Mesendoderm (in vitro differentiated cells): Measurements from ENCODE around the gene MMP25.

Source experiments
- DNase-seq: peaks from one replicate; pipeline ENCODE4 v3.0.0; 2013
- H2AK5ac ChIP-seq: 2 replicates; pipeline ENCODE4 v1.6.1; 2013; ENCODE audit warnings: low read length, inconsistent platforms
- H2BK120ac ChIP-seq: 2 replicates; pipeline ENCODE4 v1.6.1; 2013; ENCODE audit warnings: low read depth, mild to moderate bottlenecking, low read length, moderate library complexity, mixed read lengths
- H2BK15ac ChIP-seq: replicated peaks from 2 replicates; pipeline ENCODE4 v1.6.1; 2013; ENCODE audit warnings: low read depth, mild to moderate bottlenecking, moderate library complexity
- H2BK5ac ChIP-seq: 2 replicates; pipeline ENCODE4 v1.6.1; 2013; ENCODE audit warnings: low read length, inconsistent platforms
- H3K18ac ChIP-seq: 2 replicates; pipeline ENCODE4 v1.6.1; 2013; ENCODE audit warnings: mild to moderate bottlenecking, low read length, mixed read lengths
- H3K23ac ChIP-seq: one replicate; pipeline ENCODE4 v1.6.1; 2013; ENCODE audit warnings: low read length
- H3K27ac ChIP-seq: 2 replicates; pipeline ENCODE4 v1.5.1; 2013; ENCODE audit warnings: low read depth, mild to moderate bottlenecking, inconsistent platforms, low read length, moderate library complexity
- H3K27me3 ChIP-seq: 2 replicates; pipeline ENCODE4 v1.6.1; 2013; ENCODE audit warnings: low read length, control low read depth, mild to moderate bottlenecking, inconsistent platforms; ENCODE audit not compliant: insufficient read depth, poor library complexity
- H3K36me3 ChIP-seq: 2 replicates; pipeline ENCODE4 v1.6.1; 2013; ENCODE audit warnings: low read length, inconsistent platforms; ENCODE audit not compliant: control insufficient read depth, insufficient read depth
- H3K4ac ChIP-seq: one replicate; pipeline ENCODE4 v1.6.1; 2013; ENCODE audit warnings: low read depth, mild to moderate bottlenecking, low read length, moderate library complexity
- H3K4me1 ChIP-seq: 2 replicates; pipeline ENCODE4 v1.6.1; 2013; ENCODE audit warnings: low read depth, low read length, inconsistent platforms; ENCODE audit not compliant: control insufficient read depth
- H3K4me2 ChIP-seq: 2 replicates; pipeline ENCODE4 v1.6.1; 2013; ENCODE audit warnings: low read length
- H3K4me3 ChIP-seq: 2 replicates; pipeline ENCODE4 v1.5.1; 2013; ENCODE audit warnings: mild to moderate bottlenecking, low read length
- H3K56ac ChIP-seq: one replicate; pipeline ENCODE4 v1.6.1; 2013; ENCODE audit warnings: low read length
- H3K79me1 ChIP-seq: 2 replicates; pipeline ENCODE4 v1.6.1; 2013; ENCODE audit warnings: low read length, inconsistent platforms
- H3K79me2 ChIP-seq: 2 replicates; pipeline ENCODE4 v1.6.1; 2013; ENCODE audit warnings: mild to moderate bottlenecking, low read length; ENCODE audit not compliant: control insufficient read depth, insufficient read depth
- H3K9ac ChIP-seq: 2 replicates; pipeline ENCODE4 v1.6.1; 2013; ENCODE audit warnings: low read length, inconsistent platforms
- H4K5ac ChIP-seq: one replicate; pipeline ENCODE4 v1.6.1; 2013; ENCODE audit warnings: low read length
- H4K8ac ChIP-seq: one replicate; pipeline ENCODE4 v1.6.1; 2013; ENCODE audit warnings: low read depth, mild to moderate bottlenecking, control low read depth, low read length, moderate library complexity
- WGBS: extraction: QIAGEN DNeasy Blood & Tissue Kit; methylation state at CpG from one replicate; pipeline ENCODE4 v1.1.7; 2013; ENCODE audit warnings: low lambda C conversion rate, missing lambda C conversion rate; ENCODE audit not compliant: insufficient coverage; ENCODE audit errors: extremely low coverage; 5-methylcytosine and 5-hydroxymethylcytosine counted together

The MMP25 gene

DNA sequence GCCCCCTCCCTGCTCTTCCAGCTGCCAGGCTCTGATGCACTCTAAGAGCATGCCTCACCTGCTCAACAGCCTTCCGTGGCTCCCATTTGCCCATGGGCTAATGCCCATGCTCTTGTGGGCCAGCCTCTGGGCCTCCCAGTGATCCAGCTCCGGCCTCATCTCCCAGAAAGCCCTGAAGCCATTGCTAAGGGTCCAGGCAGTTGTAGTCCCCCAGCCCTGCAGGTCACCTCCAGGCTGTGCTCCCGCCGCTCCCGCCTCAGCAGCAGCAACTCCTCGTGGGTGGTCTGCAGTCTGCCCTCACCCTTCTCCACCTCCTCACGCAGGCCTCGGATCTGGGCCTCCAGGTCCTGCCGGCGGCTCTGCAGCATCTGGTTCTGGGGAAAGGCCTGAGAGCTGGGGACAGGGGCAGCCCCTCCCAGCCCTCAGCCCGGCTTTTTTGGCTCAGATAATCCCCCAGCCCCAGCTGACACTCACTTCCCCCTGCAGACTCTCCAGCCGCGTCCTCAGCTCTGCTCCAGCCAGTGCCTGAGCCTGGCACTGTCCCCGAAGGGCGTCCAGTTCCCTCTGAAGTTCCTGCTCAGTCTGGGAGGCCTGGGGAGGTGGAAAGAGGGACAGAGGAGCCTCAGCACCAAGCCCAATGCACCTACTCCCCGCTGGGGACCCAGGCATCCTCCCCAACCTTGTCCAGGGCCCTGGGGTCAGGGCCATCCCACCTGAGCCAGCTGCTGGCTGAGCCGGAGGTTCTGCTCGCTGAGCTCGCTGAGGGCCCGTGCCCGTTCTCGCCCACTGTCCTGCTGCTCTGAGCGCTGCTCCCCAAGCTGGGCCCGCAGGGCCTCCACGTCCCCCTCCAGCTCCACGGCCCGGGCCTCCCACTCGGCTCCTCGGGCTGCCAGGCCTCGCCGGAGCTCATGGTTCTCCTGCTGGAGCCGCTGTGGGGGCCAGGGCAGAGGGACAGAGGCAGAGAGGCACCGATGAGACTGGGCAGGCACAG, 15.8 kb upstream of the MMP25 start:
- H3K27me3 ChIP-seq, result no peaks in the 10 kb centered on the region
- no peak overlapping the region for H3K23ac ChIP-seq
- H3K4me3 ChIP-seq, result no peak overlapping the region
- DNase-seq, result no peak
- H3K4me1 ChIP-seq, result no peaks in the 10 kb centered on the region
- no peak overlapping the region for H2BK5ac ChIP-seq
- H2BK15ac ChIP-seq, result no peak overlapping the region
- H3K56ac ChIP-seq, result no peak overlapping the region
- no peak overlapping the region for H3K4ac ChIP-seq
- no peak overlapping the region for H2BK120ac ChIP-seq
- H3K79me1 ChIP-seq, result no peaks in the 10 kb centered on the region
- H3K27ac ChIP-seq, result no peak overlapping the region
- peaks cover 8% of the 10 kb centered on the region for H3K36me3 ChIP-seq
- no peak overlapping the region for H2AK5ac ChIP-seq
- no peak overlapping the region for H4K8ac ChIP-seq
- WGBS, result no CpG with 5 or more reads among the region's 33 CpGs
- H3K18ac ChIP-seq, result no peak overlapping the region
- H4K5ac ChIP-seq, result no peak overlapping the region
- no peaks in the 10 kb centered on the region for H3K79me2 ChIP-seq
- no peak overlapping the region for H3K4me2 ChIP-seq
- no peak overlapping the region for H3K9ac ChIP-seq

DNA sequence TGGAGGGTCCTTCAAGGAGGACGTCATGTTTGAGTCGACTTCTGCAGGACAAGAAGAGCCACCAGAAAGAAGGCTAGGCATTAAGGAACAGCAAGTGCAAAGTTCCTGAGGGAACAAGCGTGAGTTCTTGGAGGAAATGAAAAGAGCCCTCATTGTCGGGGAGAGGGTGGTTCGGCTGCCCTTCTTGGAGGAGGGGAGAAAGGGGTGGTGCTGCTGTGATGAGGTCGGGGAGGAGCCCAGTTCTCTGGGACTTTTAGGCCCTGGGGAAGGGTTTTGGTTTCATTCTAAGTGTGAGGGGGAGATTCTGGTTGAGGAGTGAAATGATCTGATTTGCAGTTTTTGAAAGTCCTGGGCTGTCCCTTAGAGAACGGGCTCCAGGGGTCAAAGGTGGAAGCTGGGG, 13.7 kb upstream of the MMP25 start:
- Histone ChIP-seq H3K18ac (no peak overlapping the region), H3K56ac (no peak overlapping the region), H3K4me3 (no peak overlapping the region), H3K4ac (no peak overlapping the region), H2AK5ac (no peak overlapping the region), H3K79me2 (no peaks in the 10 kb centered on the region), H4K8ac (no peak overlapping the region), H3K27ac (no peak overlapping the region), H3K4me1 (no peaks in the 10 kb centered on the region), H3K36me3 (no peaks in the 10 kb centered on the region), H2BK120ac (no peak overlapping the region), H2BK15ac (no peak overlapping the region), H3K23ac (no peak overlapping the region), H3K27me3 (no peaks in the 10 kb centered on the region), H3K9ac (no peak overlapping the region), H4K5ac (no peak overlapping the region), H3K4me2 (no peak overlapping the region), H2BK5ac (no peak overlapping the region), H3K79me1 (no peaks in the 10 kb centered on the region)
- WGBS, result no CpG with 5 or more reads among the region's 7 CpGs
- no peak for DNase-seq

DNA sequence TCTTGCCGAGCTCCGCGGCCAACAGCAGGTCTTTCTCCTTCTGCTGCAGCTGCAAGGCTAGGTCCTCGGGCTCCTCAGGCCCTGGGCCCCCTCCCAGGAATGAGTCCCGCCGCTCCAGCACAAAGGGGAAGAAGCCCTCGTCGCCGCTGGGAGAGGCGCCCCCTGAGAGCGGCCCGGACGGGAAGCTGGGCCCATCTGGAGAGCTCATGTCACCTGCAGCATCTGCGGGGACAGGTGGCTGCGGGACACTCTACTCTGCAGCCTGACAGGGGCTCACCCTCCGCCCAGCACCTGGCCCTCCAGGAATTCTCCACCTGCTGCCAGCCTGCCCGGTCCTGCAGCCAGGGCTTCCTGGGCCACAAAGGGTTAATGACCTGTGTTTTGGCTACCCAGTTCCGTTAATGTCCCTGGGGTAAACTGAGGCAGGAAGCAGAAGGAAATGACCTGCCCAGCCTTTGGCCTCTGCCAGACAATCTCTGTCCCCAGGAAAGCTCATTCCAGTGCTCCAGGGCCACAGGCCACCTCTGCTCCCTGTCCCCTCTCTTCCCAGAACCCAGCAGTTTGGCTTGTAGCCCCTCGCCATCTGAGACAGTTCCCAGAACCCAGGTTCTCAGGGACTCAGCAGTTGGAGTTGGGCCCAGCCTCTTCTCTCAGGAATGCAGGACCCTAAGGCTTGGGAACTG, 10.9 kb upstream of the MMP25 start:
- no peak overlapping the region for H3K27ac ChIP-seq
- H3K79me1 ChIP-seq, result no peaks in the 10 kb centered on the region
- no peak for DNase-seq

DNA sequence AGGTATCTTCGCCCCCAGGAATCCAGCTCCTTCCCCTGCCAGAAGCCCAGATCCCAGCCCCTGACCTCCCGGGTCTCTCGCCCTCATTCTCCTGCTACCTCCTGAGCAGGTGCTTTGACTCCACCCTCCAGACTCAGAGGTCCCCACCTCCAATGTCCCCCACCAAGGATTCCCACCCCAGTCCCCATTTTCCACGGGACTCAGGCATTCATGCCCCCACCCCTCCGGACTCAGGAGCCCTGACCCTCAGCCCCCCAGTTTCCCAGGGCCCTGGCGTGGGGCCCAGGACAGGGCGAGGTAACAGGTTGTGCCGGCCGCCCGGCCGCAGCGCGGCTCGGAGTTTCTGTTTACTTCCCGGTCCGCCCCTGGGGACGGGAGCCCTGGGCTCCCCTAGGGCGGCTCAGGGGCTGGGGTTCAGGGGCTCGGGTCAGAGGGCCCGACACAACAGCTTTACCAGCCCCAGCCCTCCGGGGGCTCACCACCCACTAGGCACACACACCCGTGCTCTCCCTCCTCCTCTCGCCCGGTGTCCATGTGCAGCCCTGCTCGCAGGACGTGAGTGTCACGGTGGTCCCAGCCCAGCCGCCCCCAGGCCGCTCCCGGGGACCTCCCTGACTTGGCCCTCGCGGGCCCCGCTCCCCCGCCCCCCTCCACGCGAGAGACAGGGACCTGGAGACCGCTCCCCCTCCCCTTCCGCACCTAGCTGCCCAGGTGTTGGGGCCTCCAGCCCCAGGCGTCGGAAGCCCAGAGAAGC, 10.2 kb upstream of the MMP25 start:
- no peak overlapping the region for H3K23ac ChIP-seq

More for the DNA sequence above, 10.9 kb upstream of the MMP25 start:
- Histone ChIP-seq H3K18ac (no peak overlapping the region), H3K27me3 (no peaks in the 10 kb centered on the region), H3K4me1 (no peaks in the 10 kb centered on the region), H4K8ac (no peak overlapping the region), H3K9ac (no peak overlapping the region), H3K4ac (no peak overlapping the region), H4K5ac (no peak overlapping the region), H3K56ac (no peak overlapping the region), H3K4me3 (no peak overlapping the region), H3K4me2 (no peak overlapping the region), H2BK120ac (no peak overlapping the region), H3K23ac (no peak overlapping the region), H2BK15ac (no peak overlapping the region), H3K36me3 (no peaks in the 10 kb centered on the region), H2BK5ac (no peak overlapping the region), H3K79me2 (no peaks in the 10 kb centered on the region), H2AK5ac (no peak overlapping the region)
- WGBS, result no CpG with 5 or more reads among the region's 19 CpGs

DNA sequence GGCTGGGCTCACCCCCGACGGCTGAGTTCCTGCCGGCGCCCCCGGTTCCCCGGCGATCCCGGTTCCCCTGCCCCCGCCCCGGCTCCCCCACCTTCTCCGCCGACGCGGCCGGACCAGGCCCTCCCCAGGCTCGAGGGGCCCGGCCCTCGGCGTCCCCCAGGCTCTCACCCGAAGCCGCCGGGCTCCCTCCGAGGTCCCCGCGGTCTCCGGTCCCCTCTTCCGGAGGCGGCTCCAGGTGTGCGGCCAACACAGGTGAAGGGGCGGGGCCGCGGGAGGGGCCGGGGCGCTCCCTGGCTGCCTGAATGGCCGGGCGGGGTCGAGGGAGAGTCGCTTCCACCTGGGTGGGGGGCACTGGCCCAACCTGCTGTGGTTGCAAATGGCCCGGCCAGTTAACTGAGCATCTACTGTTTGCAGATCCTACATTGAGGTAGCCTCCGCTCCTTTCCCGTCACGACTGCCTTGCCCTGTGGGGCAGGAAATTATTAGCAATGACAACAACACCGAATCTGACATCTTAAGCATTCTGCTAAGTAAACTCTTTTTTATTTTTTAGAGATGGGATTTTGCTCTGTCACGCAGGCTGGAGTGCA, 9.5 kb upstream of the MMP25 start, which contains the start of gene BICDL2:
BICDL2 (minus strand) TSS at position 219 of the 590 bp plus-strand sequence. CDS start 1,448 bp downstream, outside the sequence.
- Histone ChIP-seq H4K8ac (no peak within 1 kb of the TSS), H2BK120ac (no peak within 1 kb of the TSS), H3K18ac (no peak within 1 kb of the TSS), H3K27ac (no peak within 1 kb of the TSS), H3K79me1 (no peaks in the 10 kb centered on the region), H2AK5ac (no peak within 1 kb of the TSS), H3K4ac (no peak within 1 kb of the TSS), H3K4me3 (no peak within 1 kb of the TSS), H3K23ac (no peak within 1 kb of the TSS), H2BK5ac (no peak within 1 kb of the TSS), H3K9ac (peak within 1 kb of the TSS; percentile 47), H3K4me2 (peak within 1 kb of the TSS; percentile 36), H4K5ac (no peak within 1 kb of the TSS), H3K4me1 (no peaks in the 10 kb centered on the region), H2BK15ac (no peak within 1 kb of the TSS), H3K56ac (peak within 1 kb of the TSS; percentile 60), H3K36me3 (no peaks in the 10 kb centered on the region), H3K27me3 (no peaks in the 10 kb centered on the region), H3K79me2 (no peaks in the 10 kb centered on the region)
- no peak for DNase-seq
- WGBS, result no CpG with 5 or more reads among the region's 44 CpGs

More for the DNA sequence above, 10.2 kb upstream of the MMP25 start:
- no peak overlapping the region for H3K27ac ChIP-seq
- no peaks in the 10 kb centered on the region for H3K4me1 ChIP-seq
- DNase-seq, result no peak
- no peaks in the 10 kb centered on the region for H3K27me3 ChIP-seq
- no peak overlapping the region for H2BK120ac ChIP-seq
- peak overlapping the region; percentile 60 for H3K56ac ChIP-seq
- no peak overlapping the region for H2AK5ac ChIP-seq
- H3K79me1 ChIP-seq, result no peaks in the 10 kb centered on the region
- H2BK15ac ChIP-seq, result no peak overlapping the region
- H4K5ac ChIP-seq, result no peak overlapping the region
- H2BK5ac ChIP-seq, result no peak overlapping the region
- peak overlapping the region; percentile 36 for H3K4me2 ChIP-seq
- WGBS, result no CpG with 5 or more reads among the region's 40 CpGs
- H3K79me2 ChIP-seq, result no peaks in the 10 kb centered on the region
- no peak overlapping the region for H3K18ac ChIP-seq
- no peak overlapping the region for H3K4ac ChIP-seq
- no peak overlapping the region for H3K4me3 ChIP-seq
- H3K9ac ChIP-seq, result peak overlapping the region; percentile 47
- no peaks in the 10 kb centered on the region for H3K36me3 ChIP-seq
- no peak overlapping the region for H4K8ac ChIP-seq
